Measurements from ENCODE around the gene SLC10A1. TPM values are rescaled to one million over a fixed set of nuclear protein-coding genes. Genes with fewer than 3 reads are reported as not detected.

Gene SLC10A1
- total RNA-seq, 1 donor: not detected

DNA sequence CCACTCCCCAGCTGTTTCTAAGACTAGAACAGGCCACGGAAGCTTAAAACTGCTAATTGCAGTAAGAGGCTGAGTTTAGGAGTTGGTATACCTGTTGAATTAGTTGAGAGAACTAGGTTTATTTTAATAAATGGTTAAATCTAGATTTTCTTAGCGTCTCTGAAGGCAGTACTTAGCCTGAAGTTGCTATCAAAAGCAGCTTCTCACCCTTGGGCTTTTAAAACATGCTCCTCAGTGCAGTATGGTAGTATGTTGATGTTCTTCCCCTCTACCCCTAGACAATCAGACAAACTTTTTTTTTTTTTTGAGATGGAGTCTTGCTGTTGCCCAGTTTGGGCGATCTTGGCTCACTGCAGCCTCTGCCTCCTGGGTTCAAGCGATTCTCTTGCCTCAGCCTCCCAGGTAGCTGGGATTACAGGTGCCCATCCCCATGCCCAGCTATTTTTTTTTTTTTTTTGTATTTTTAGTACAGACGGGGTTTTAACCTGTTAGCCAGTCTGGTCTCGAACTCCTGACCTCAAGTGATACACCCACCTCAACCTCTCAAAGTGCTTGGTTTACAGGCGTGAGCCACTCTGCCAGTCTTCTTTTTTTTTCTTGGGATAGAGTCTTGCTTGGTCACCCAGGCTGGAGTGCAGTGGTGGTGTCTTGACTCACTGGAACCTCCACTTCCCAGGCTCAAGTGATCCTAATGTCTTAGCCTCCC, 23.3 kb downstream of the SLC10A1 start:
- H3K4me3 ChIP-seq (ENCODE audit: low read depth, low read length): no peak overlapping the region
- TF ChIP-seq, protein P1, sequence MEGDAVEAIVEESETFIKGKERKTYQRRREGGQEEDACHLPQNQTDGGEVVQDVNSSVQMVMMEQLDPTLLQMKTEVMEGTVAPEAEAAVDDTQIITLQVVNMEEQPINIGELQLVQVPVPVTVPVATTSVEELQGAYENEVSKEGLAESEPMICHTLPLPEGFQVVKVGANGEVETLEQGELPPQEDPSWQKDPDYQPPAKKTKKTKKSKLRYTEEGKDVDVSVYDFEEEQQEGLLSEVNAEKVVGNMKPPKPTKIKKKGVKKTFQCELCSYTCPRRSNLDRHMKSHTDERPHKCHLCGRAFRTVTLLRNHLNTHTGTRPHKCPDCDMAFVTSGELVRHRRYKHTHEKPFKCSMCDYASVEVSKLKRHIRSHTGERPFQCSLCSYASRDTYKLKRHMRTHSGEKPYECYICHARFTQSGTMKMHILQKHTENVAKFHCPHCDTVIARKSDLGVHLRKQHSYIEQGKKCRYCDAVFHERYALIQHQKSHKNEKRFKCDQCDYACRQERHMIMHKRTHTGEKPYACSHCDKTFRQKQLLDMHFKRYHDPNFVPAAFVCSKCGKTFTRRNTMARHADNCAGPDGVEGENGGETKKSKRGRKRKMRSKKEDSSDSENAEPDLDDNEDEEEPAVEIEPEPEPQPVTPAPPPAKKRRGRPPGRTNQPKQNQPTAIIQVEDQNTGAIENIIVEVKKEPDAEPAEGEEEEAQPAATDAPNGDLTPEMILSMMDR (IDR thresholded peaks at IDR 0.05; ENCODE audit: insufficient read depth, low read depth, low read length): no peak
- DNase-seq (ENCODE audit: low read depth): no peak

DNA sequence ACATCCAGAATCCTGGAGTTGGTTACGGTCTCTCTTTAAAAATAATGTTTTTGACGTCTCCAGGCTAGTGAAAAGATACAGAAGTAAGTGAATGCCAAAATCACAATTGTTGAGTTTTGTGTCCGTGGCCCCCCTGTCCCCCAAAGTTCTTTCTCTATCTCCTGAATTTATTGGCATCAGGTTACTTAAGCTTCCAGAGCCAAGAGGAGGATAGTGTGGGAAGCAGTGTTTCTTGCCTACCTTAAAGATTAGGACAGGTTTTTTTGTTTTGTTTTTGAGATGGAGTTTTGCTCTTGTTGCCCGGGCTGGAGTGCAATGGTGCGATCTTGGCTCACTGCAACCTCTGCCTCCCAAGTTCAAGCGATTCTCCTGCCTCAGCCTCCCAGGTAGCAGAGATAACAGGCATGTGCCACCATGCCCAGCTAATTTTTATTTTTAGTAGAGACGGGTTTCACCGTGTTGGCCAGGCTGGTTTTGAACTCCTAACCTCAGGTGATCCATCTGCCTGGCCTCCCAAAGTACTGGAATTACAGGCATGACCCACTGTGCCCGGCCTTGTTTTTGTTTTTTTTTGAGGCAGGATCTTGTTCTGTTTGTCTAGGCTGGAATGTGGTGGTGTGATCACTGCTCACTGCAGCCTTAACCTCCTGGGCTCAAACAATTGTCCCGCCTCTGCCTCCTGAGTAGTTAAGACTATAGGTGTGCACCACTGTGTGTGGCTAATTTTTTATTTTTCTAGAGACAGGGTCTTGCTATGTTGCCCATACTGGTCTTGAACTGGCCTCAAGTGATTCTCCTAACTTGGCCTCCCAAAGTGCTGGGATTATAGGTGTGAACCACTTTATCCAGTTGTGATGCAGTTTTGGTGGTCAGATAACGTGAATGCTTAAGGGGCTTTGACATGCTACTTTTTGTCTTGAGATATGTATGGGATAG, 24.7 kb downstream of the SLC10A1 start:
- TF ChIP-seq, protein P1 (IDR thresholded peaks at IDR 0.05; ENCODE audit: insufficient read depth, low read depth, low read length): no peak
- DNase-seq (ENCODE audit: low read depth): no peak
- H3K4me3 ChIP-seq (ENCODE audit: low read depth, low read length): no peak overlapping the region

DNA sequence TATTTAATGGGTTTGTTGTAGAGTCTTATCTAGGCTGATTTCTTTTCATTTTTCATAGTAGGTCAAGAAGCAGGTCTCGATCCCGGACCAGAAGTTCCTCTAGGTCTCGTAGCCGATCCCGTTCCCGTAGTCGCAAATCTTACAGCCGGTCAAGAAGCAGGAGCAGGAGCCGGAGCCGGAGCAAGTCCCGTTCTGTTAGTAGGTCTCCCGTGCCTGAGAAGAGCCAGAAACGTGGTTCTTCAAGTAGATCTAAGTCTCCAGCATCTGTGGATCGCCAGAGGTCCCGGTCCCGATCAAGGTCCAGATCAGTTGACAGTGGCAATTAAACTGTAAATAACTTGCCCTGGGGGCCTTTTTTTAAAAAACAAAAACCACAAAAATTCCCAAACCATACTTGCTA, 25.9 kb downstream of the SLC10A1 start:
- DNase-seq (ENCODE audit: low read depth): no peak
- TF ChIP-seq, protein P1 (IDR thresholded peaks at IDR 0.05; ENCODE audit: insufficient read depth, low read depth, low read length): no peak
- no peak overlapping the region for H3K4me3 ChIP-seq (ENCODE audit: low read depth, low read length)

DNA sequence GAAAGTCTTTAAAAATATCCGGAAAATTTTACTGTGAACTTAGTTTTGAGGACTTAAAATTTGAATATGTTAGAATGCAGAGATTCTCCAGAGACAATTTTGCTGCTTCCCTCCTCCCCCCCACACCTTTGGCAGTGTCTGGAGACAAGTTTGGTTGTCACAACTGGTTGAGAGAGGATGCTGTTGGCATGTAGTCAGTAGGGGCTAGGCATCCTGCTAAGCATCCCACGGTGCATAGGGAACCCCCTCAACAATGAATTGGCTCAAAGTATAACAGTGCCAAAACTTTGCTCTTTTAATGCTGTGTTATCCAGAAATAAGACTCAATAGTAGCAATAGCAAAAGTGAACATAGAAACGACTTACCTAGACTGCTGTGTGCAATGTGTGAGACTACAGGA, 26.5 kb downstream of the SLC10A1 start:
- TF ChIP-seq, protein P1 (IDR thresholded peaks at IDR 0.05; ENCODE audit: insufficient read depth, low read depth, low read length): no peak
- no peak overlapping the region for H3K4me3 ChIP-seq (ENCODE audit: low read depth, low read length)
- DNase-seq (ENCODE audit: low read depth): no peak

DNA sequence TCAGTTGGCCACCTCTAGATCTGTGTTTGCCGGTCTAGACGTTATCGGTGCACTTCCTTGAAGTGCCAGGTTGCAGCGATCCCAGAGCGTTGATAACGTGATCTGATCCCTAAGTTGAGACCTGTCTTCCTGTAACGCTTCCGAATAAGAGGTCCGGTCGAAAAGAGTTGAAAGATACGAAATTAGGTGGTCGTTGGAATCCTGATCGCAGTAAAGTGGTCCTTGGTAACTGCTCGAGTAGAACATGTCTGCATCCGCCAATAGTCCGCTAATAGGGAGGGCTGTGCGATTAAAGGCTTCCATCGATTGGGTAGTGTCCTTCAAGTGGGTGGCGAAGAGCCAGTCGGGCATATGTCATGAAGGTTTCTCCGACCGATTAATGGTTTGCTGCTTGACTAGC, 27.4 kb downstream of the SLC10A1 start:
- no peak for DNase-seq (ENCODE audit: low read depth)
- H3K4me3 ChIP-seq (ENCODE audit: low read depth, low read length): no peak overlapping the region
- TF ChIP-seq, protein P1 (IDR thresholded peaks at IDR 0.05; ENCODE audit: insufficient read depth, low read depth, low read length): no peak

DNA sequence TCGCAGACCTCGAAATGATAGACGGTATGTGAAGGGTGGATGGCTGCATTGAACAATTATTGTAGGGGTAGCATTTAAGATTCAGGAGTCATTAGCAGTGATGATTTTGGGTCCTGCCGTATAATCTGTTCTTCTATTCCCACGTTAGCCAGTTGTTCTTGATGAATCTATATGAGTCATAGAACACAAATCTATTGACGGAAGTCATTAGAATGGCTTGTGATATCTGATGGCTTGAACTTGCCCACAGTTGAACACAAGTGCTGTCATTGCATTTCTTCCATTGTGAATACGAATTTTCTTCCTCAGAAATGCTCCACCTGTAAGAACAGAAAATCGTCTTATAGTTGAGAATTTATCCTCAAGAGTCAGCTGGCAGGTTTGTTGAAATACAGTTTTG, 28.2 kb downstream of the SLC10A1 start:
- TF ChIP-seq, protein P1 (IDR thresholded peaks at IDR 0.05; ENCODE audit: insufficient read depth, low read depth, low read length): no peak
- no peak for DNase-seq (ENCODE audit: low read depth)
- peak overlapping the region; percentile 100 for H3K4me3 ChIP-seq (ENCODE audit: low read depth, low read length)
